Measurements from ENCODE around the gene PRKAR1B.

The PRKAR1B gene

GRCh38 chr7:560966-561630 lies 166.0 kb downstream of the PRKAR1B start:
- no peaks in the 10 kb centered on the region for H3F3A ChIP-seq (ENCODE audit: insufficient read depth, low read length)
- H4K20me1 ChIP-seq (ENCODE audit: insufficient read depth, low read length) = no peaks in the 10 kb centered on the region
- H3K27ac ChIP-seq (ENCODE audit: low read depth, low read length, poor library complexity, severe bottlenecking) = no peak overlapping the region
- no peak overlapping the region for H3K9ac ChIP-seq (ENCODE audit: low read length)
- no peak overlapping the region for H3K4me2 ChIP-seq (ENCODE audit: low read length)
- TF ChIP-seq CTCF (IDR thresholded peaks at IDR 0.05; ENCODE audit: low read length) (no peak), EZH2 (IDR thresholded peaks at IDR 0.05; ENCODE audit: borderline replicate concordance, low read length) (no peak)
- no peak overlapping the region for H2AFZ ChIP-seq (ENCODE audit: low read length)
- no peaks in the 10 kb centered on the region for H3K4me1 ChIP-seq (ENCODE audit: insufficient read depth, low read length, severe bottlenecking)
- H3K27me3 ChIP-seq (ENCODE audit: insufficient read depth, low read length) = no peaks in the 10 kb centered on the region
- H3K4me3 ChIP-seq (ENCODE audit: low read depth, low read length, poor library complexity, severe bottlenecking) = no peak overlapping the region
- no peaks in the 10 kb centered on the region for H3K79me2 ChIP-seq (ENCODE audit: insufficient read depth, low read length)
- H3K9me2 ChIP-seq (ENCODE audit: low read depth, low read length) = no peaks in the 10 kb centered on the region
- no peaks in the 10 kb centered on the region for H3K9me3 ChIP-seq (ENCODE audit: low read length)
- H3K36me3 ChIP-seq (ENCODE audit: insufficient read depth, low read length) = no peaks in the 10 kb centered on the region

GRCh38 chr7:559396-559705 lies 167.7 kb downstream of the PRKAR1B start:
- no peak overlapping the region for H3K27ac ChIP-seq (ENCODE audit: low read depth, low read length, poor library complexity, severe bottlenecking)
- no peaks in the 10 kb centered on the region for H3K9me3 ChIP-seq (ENCODE audit: low read length)
- no peaks in the 10 kb centered on the region for H3K9me2 ChIP-seq (ENCODE audit: low read depth, low read length)
- no peak overlapping the region for H2AFZ ChIP-seq (ENCODE audit: low read length)
- no peak overlapping the region for H3K9ac ChIP-seq (ENCODE audit: low read length)
- no peaks in the 10 kb centered on the region for H3K27me3 ChIP-seq (ENCODE audit: insufficient read depth, low read length)
- H4K20me1 ChIP-seq (ENCODE audit: insufficient read depth, low read length) = no peaks in the 10 kb centered on the region
- no peak for TF ChIP-seq CTCF (IDR thresholded peaks at IDR 0.05; ENCODE audit: low read length)
- H3K4me1 ChIP-seq (ENCODE audit: insufficient read depth, low read length, severe bottlenecking) = no peaks in the 10 kb centered on the region
- H3K4me2 ChIP-seq (ENCODE audit: low read length) = no peak overlapping the region
- no peaks in the 10 kb centered on the region for H3F3A ChIP-seq (ENCODE audit: insufficient read depth, low read length)
- no peaks in the 10 kb centered on the region for H3K79me2 ChIP-seq (ENCODE audit: insufficient read depth, low read length)
- no peaks in the 10 kb centered on the region for H3K36me3 ChIP-seq (ENCODE audit: insufficient read depth, low read length)
- no peak overlapping the region for H3K4me3 ChIP-seq (ENCODE audit: low read depth, low read length, poor library complexity, severe bottlenecking)

GRCh38 chr7:557558-557881 lies 169.6 kb downstream of the PRKAR1B start:
- H3K9me2 ChIP-seq (ENCODE audit: low read depth, low read length) = no peaks in the 10 kb centered on the region
- no peak overlapping the region for H3K4me2 ChIP-seq (ENCODE audit: low read length)
- no peak overlapping the region for H2AFZ ChIP-seq (ENCODE audit: low read length)
- no peaks in the 10 kb centered on the region for H3K9me3 ChIP-seq (ENCODE audit: low read length)
- no peaks in the 10 kb centered on the region for H3K79me2 ChIP-seq (ENCODE audit: insufficient read depth, low read length)
- H3K4me1 ChIP-seq (ENCODE audit: insufficient read depth, low read length, severe bottlenecking) = no peaks in the 10 kb centered on the region
- H3K9ac ChIP-seq (ENCODE audit: low read length) = no peak overlapping the region
- H3K27ac ChIP-seq (ENCODE audit: low read depth, low read length, poor library complexity, severe bottlenecking) = no peak overlapping the region
- no peaks in the 10 kb centered on the region for H3K36me3 ChIP-seq (ENCODE audit: insufficient read depth, low read length)
- no peak for TF ChIP-seq CTCF (IDR thresholded peaks at IDR 0.05; ENCODE audit: low read length)
- TF ChIP-seq EZH2 (IDR thresholded peaks at IDR 0.05; ENCODE audit: borderline replicate concordance, low read length) = no peak
- no peaks in the 10 kb centered on the region for H3F3A ChIP-seq (ENCODE audit: insufficient read depth, low read length)
- H3K4me3 ChIP-seq (ENCODE audit: low read depth, low read length, poor library complexity, severe bottlenecking) = no peak overlapping the region
- no peaks in the 10 kb centered on the region for H3K27me3 ChIP-seq (ENCODE audit: insufficient read depth, low read length)
- H4K20me1 ChIP-seq (ENCODE audit: insufficient read depth, low read length) = no peaks in the 10 kb centered on the region

Data from OCI-LY1 (cell line).